Measurements from ENCODE around the gene TAS2R20. TPM values are rescaled to one million over a fixed set of nuclear protein-coding genes. Genes with fewer than 3 reads are reported as not detected.

The TAS2R20 gene
- total RNA-seq, 2 experiments from 2014 or later, result 1.9 to 2.2 TPM

DNA sequence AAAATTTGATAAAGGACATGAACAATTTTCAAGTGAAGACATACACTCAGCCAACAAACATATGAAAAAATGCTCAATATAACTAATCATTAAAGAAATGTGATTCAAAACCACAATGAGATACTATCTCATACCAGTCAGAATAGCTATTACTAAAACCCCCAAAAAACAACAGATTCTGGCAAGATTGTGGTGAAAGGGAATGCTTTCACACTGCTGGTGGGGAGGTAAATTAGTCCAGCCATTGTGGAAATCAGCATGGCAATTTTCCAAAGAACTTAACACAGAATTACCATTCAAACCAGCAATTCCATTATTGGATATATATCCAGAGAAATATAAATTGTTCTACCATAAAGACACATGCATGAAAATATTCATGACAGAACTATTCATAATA is 40.4 kb downstream of the TAS2R20 start:
- ATAC-seq (no peak), DNase-seq (no peak)
- Mint-ChIP-seq H3K27me3 (ENCODE audit: low read depth) (no peaks in the 10 kb centered on the region), H3K36me3 (ENCODE audit: low read depth) (peaks cover 24% of the 10 kb centered on the region), H3K4me1 (ENCODE audit: low read depth) (peaks cover 35% of the 10 kb centered on the region), H3K4me3 (no peak overlapping the region), H3K27ac (no peak overlapping the region), H3K9me3 (ENCODE audit: insufficient read depth) (peaks cover 24% of the 10 kb centered on the region)
- ChIA-PET CTCF (no interaction called here), POLR2A (no interaction called here)

GRCh38 chr12:10956085-10956484 is 42.0 kb downstream of the TAS2R20 start:
- Mint-ChIP-seq H3K9me3 (ENCODE audit: insufficient read depth) (peaks cover 25% of the 10 kb centered on the region), H3K27ac (no peak overlapping the region), H3K36me3 (ENCODE audit: low read depth) (peaks cover 27% of the 10 kb centered on the region), H3K27me3 (ENCODE audit: low read depth) (no peaks in the 10 kb centered on the region), H3K4me1 (ENCODE audit: low read depth) (peaks cover 33% of the 10 kb centered on the region), H3K4me3 (no peak overlapping the region)
- DNase-seq, result no peak
- ChIA-PET POLR2A (no interaction called here), CTCF (no interaction called here)
- ATAC-seq, result no peak

GRCh38 chr12:10952645-10953044 is 45.5 kb downstream of the TAS2R20 start:
- Mint-ChIP-seq H3K27me3 (ENCODE audit: low read depth) (no peaks in the 10 kb centered on the region), H3K9me3 (ENCODE audit: insufficient read depth) (peaks cover 40% of the 10 kb centered on the region), H3K4me3 (no peak overlapping the region), H3K27ac (no peak overlapping the region), H3K4me1 (ENCODE audit: low read depth) (peaks cover 20% of the 10 kb centered on the region), H3K36me3 (ENCODE audit: low read depth) (peaks cover 41% of the 10 kb centered on the region)
- CTCF ChIA-PET, result no interaction called here
- POLR2A ChIA-PET, result no interaction called here
- ATAC-seq, result no peak
- no peak for DNase-seq

Other genes starting within 250 kb of the TAS2R20 start
- not detected for gene TAS2R7, start 195.7 kb downstream of the TAS2R20 start, total RNA-seq
- not detected for gene TAS2R8, start 191.0 kb downstream of the TAS2R20 start, total RNA-seq
- not detected for gene TAS2R9, start 188.1 kb downstream of the TAS2R20 start, total RNA-seq
- not detected for gene TAS2R10, start 171.9 kb downstream of the TAS2R20 start, total RNA-seq
- gene PRR4, start 148.8 kb downstream of the TAS2R20 start, total RNA-seq, result 1 to 10 TPM; 1.3 to 2.9 TPM
- 10 to 100 TPM; 21.3 to 21.4 TPM for gene PRH1, start 114.0 kb downstream of the TAS2R20 start, total RNA-seq
- 1 to 10 TPM; 1.0 to 1.1 TPM for gene TAS2R13, start 88.7 kb downstream of the TAS2R20 start, total RNA-seq
- not detected for gene PRH2, start 69.1 kb downstream of the TAS2R20 start, total RNA-seq
- 1 to 10 TPM; 2.1 to 2.4 TPM for gene TAS2R14, start 59.0 kb downstream of the TAS2R20 start, total RNA-seq
- gene TAS2R50, start 11.4 kb downstream of the TAS2R20 start, total RNA-seq, result 1 to 10 TPM in 1 of 2 experiments, under 1 TPM in 1; 0.95 to 1.4 TPM
- 1 to 10 TPM; 1.9 to 2.1 TPM for gene TAS2R19, start 24.3 kb upstream of the TAS2R20 start, total RNA-seq
- 1 to 10 TPM; 2.2 to 3.0 TPM for gene TAS2R31, start 33.1 kb upstream of the TAS2R20 start, total RNA-seq
- gene TAS2R46, start 64.0 kb upstream of the TAS2R20 start, total RNA-seq, result 1 to 10 TPM; 1.4 to 1.5 TPM
- 1 to 10 TPM in 1 of 2 experiments, under 1 TPM in 1; 0.73 to 1.1 TPM for gene TAS2R43, start 94.0 kb upstream of the TAS2R20 start, total RNA-seq
- gene TAS2R30, start 136.3 kb upstream of the TAS2R20 start, total RNA-seq, result 1 to 10 TPM; 3.2 to 3.5 TPM
- gene SMIM10L1, start 172.9 kb upstream of the TAS2R20 start, total RNA-seq, result 1 to 10 TPM; 8.9 to 9.5 TPM
- gene TAS2R42, start 188.6 kb upstream of the TAS2R20 start, total RNA-seq, result not detected